Testis (tissue), 3 donors: Measurements from ENCODE around the gene EFNA3. TPM values are rescaled to one million over a fixed set of nuclear protein-coding genes. Genes with fewer than 3 reads are reported as not detected.

Experiments used
- DNase-seq: peaks from one replicate; pipeline ENCODE4 v3.0.0-alpha.2; 2019
- H3K27ac ChIP-seq, 2 donors: fragments of 200-600 bp; sonication (generic); one replicate each; pipeline ENCODE4 v1.5.1; 2019
- H3K27me3 ChIP-seq: fragments of 200-600 bp; sonication (generic); one replicate; pipeline ENCODE4 v1.5.1; 2019
- H3K36me3 ChIP-seq: fragments of 200-600 bp; sonication (generic); one replicate; pipeline ENCODE4 v1.5.1; 2017; ENCODE audit warnings: low read depth; ENCODE audit errors: missing control alignments
- H3K4me1 ChIP-seq: fragments of 200-600 bp; sonication (generic); one replicate; pipeline ENCODE4 v1.5.1; 2019
- H3K4me3 ChIP-seq, 2 donors: fragments of 200-600 bp; sonication (generic); one replicate each; pipeline ENCODE4 v1.5.1; 2017 to 2019
- H3K9me3 ChIP-seq: fragments of 200-600 bp; sonication (generic); one replicate; pipeline ENCODE4 v1.5.1; 2017
- POLR2A ChIP-seq: fragments of 450-650 bp; IDR thresholded peaks from one replicate; pipeline ENCODE4 v1.6.1; 2017; ENCODE audit warnings: antibody characterized with exemption, mild to moderate bottlenecking, moderate library complexity
- WGBS, 2 donors: methylation state at CpG; one replicate each; pipeline ENCODE4 v1.1.5; 2018; 5-methylcytosine and 5-hydroxymethylcytosine counted together
- intact Hi-C: fragments of 100-400 bp; cut with DNase I; formaldehyde crosslinking; loops from one replicate; pipeline ENCODE4 v1.15.1; 2023; ENCODE audit warnings: low total_unique reads
- polyA plus RNA-seq: library from polyadenylated mRNA; stranded (reverse); fragments of 350-450 nt; fragmentation: Illumina TruSeq; extraction: RNeasy Lipid Tissue Mini Kit (QIAGEN cat#74804); gene quantifications from one replicate; pipeline ENCODE4 v1.2.3, GENCODE V29; 2014; ENCODE audit warnings: low read depth, low replicate concordance; ENCODE audit not compliant: insufficient read depth
- total RNA-seq, 2 donors: library from RNA; depleted of rRNA; stranded (reverse); fragments of >200 nt; gene quantifications; one replicate each; pipeline ENCODE4 v1.2.3, GENCODE V29; 2016
- TF ChIP-seq, protein P1 (sequence below), 3 experiments: fragments of 450-650 bp in 2 of 3; fragments of 200-600 bp in 1 of 3; sonication (generic) in 1 of 3; IDR thresholded peaks; one replicate each; pipeline ENCODE4 v1.5.1; 2016 to 2019; ENCODE audit warnings: antibody characterized with exemption in 3 of 3, mild to moderate bottlenecking in 2 of 3, moderate library complexity in 1 of 3

The EFNA3 gene
- total and polyA plus RNA-seq, 3 donors from 2014 or later = 7.5 to 9.9 (median 7.7) TPM

DNA sequence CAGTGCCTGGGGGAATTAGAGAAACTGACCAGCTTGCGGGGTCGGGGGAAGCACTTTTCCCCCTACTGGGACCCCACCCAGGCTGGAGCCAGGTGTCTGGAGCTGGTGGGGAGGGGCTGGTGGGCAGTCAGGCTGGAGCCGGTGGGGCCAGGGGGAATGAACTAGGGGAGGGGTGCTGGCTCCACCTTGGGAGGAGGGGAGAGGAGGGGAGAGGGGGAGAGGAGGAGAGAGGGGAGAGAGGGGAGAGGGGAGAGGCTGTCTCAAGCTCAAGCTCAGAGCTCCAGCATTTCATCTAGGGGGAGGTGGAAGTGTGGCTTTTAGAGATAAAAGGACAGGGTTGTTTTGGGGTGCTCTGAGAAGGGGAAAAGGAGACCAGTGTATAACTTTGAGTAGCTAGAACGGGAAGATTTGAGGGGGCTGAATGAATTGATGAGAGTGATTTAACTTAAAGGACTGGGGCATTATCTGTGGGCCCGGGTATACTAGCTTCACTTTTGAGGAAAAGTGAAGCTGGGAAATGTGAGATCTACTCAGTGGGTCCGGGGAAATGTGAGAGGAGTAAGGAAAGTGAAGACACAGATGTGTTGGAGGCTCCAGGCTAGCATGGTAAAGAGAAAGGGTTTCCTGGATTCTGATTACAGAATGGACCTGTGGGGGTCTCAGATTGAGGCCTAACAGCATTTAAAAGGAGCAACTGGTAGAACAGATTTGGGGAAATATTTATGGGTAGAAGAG is 51.8 kb downstream of the EFNA3 start:
- Histone ChIP-seq H3K4me1 (peaks cover 42% of the 10 kb centered on the region), H3K4me3 (no peak overlapping the region), H3K27me3 (no peaks in the 10 kb centered on the region), H3K36me3 (no peaks in the 10 kb centered on the region), H3K27ac (no peak overlapping the region), H3K9me3 (no peaks in the 10 kb centered on the region)
- TF ChIP-seq, protein P1, sequence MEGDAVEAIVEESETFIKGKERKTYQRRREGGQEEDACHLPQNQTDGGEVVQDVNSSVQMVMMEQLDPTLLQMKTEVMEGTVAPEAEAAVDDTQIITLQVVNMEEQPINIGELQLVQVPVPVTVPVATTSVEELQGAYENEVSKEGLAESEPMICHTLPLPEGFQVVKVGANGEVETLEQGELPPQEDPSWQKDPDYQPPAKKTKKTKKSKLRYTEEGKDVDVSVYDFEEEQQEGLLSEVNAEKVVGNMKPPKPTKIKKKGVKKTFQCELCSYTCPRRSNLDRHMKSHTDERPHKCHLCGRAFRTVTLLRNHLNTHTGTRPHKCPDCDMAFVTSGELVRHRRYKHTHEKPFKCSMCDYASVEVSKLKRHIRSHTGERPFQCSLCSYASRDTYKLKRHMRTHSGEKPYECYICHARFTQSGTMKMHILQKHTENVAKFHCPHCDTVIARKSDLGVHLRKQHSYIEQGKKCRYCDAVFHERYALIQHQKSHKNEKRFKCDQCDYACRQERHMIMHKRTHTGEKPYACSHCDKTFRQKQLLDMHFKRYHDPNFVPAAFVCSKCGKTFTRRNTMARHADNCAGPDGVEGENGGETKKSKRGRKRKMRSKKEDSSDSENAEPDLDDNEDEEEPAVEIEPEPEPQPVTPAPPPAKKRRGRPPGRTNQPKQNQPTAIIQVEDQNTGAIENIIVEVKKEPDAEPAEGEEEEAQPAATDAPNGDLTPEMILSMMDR (IDR thresholded peaks at IDR 0.05) = no peak
- no peak for TF ChIP-seq POLR2A
- WGBS, 2 donors = 23 to 39% methylated on average over 5 to 6 of the region's 6 CpGs
- intact Hi-C loops = no loop called here
- DNase-seq = no peak

DNA sequence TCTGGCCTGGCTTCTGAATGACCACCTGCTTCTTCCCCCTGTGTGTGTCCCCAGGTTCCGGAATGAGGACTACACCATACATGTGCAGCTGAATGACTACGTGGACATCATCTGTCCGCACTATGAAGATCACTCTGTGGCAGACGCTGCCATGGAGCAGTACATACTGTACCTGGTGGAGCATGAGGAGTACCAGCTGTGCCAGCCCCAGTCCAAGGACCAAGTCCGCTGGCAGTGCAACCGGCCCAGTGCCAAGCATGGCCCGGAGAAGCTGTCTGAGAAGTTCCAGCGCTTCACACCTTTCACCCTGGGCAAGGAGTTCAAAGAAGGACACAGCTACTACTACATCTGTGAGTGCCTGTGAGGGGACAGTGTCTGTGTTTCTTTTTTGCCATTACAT is 52.6 kb downstream of the EFNA3 start:
- Histone ChIP-seq H3K4me1 (peaks cover 41% of the 10 kb centered on the region), H3K27ac (no peak overlapping the region), H3K27me3 (no peaks in the 10 kb centered on the region), H3K4me3 (no peak overlapping the region), H3K36me3 (no peaks in the 10 kb centered on the region), H3K9me3 (no peaks in the 10 kb centered on the region)
- intact Hi-C loops = no loop called here
- TF ChIP-seq, protein P1 (IDR thresholded peaks at IDR 0.05) = no peak
- no peak for TF ChIP-seq POLR2A
- DNase-seq = no peak
- WGBS, 2 donors = 88 to 90% methylated on average over 8 of the region's 8 CpGs

DNA sequence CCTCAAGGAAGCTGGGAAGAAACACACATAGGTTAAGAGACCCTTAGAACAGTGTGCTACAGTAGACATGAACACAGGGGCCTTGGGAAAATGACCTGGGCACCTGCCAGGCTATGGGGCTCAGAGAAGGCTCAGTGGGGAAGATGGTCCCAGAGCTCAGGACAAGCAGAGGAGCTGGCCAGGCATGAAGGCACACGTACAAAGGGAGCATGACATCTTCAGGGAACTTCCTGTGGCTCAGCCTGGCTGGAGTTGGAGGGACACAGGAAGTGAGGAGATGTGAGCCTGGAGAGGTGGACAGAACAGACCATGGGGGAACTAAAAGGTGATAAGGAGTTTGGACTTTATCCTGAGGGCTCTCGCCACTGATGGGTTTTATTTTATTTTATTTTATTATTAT is 53.2 kb downstream of the EFNA3 start:
- WGBS, 2 donors = 68 to 73% methylated on average over 2 of the region's 2 CpGs
- no peaks in the 10 kb centered on the region for H3K27me3 ChIP-seq
- no peak for TF ChIP-seq POLR2A
- TF ChIP-seq, protein P1 (IDR thresholded peaks at IDR 0.05) = no peak
- no peaks in the 10 kb centered on the region for H3K9me3 ChIP-seq
- no peak overlapping the region for H3K27ac ChIP-seq
- no peaks in the 10 kb centered on the region for H3K36me3 ChIP-seq
- no peak overlapping the region for H3K4me3 ChIP-seq
- H3K4me1 ChIP-seq = peaks cover 38% of the 10 kb centered on the region
- DNase-seq = no peak
- intact Hi-C loops = no loop called here

DNA sequence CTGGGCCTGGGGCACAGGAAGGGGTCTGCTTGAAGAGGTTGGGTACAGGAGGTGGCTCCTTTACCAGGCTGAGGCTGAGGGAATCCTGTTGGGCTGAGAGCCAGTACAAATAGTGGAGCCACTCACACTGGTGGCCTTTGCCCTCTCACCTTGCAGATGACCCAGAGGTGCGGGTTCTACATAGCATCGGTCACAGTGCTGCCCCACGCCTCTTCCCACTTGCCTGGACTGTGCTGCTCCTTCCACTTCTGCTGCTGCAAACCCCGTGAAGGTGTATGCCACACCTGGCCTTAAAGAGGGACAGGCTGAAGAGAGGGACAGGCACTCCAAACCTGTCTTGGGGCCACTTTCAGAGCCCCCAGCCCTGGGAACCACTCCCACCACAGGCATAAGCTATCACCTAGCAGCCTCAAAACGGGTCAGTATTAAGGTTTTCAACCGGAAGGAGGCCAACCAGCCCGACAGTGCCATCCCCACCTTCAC is 55.2 kb downstream of the EFNA3 start:
- Histone ChIP-seq H3K4me1 (peaks cover 29% of the 10 kb centered on the region), H3K36me3 (no peaks in the 10 kb centered on the region), H3K27me3 (no peaks in the 10 kb centered on the region), H3K4me3 (no peak overlapping the region), H3K9me3 (no peaks in the 10 kb centered on the region), H3K27ac (no peak overlapping the region)
- intact Hi-C loops = no loop called here
- 80 to 84% methylated on average over 7 of the region's 7 CpGs for WGBS, 2 donors
- no peak for DNase-seq
- no peak for TF ChIP-seq POLR2A
- TF ChIP-seq, protein P1 (IDR thresholded peaks at IDR 0.05) = no peak

DNA sequence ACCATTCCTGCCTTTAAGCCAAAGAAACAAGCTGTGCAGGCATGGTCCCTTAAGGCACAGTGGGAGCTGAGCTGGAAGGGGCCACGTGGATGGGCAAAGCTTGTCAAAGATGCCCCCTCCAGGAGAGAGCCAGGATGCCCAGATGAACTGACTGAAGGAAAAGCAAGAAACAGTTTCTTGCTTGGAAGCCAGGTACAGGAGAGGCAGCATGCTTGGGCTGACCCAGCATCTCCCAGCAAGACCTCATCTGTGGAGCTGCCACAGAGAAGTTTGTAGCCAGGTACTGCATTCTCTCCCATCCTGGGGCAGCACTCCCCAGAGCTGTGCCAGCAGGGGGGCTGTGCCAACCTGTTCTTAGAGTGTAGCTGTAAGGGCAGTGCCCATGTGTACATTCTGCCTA is 55.7 kb downstream of the EFNA3 start:
- Histone ChIP-seq H3K4me1 (peaks cover 26% of the 10 kb centered on the region), H3K4me3 (no peak overlapping the region), H3K27me3 (no peaks in the 10 kb centered on the region), H3K27ac (peak overlapping the region; percentile 95 to 96), H3K36me3 (no peaks in the 10 kb centered on the region), H3K9me3 (no peaks in the 10 kb centered on the region)
- TF ChIP-seq POLR2A = no peak
- TF ChIP-seq, protein P1 (IDR thresholded peaks at IDR 0.05) = no peak
- no peak for DNase-seq
- intact Hi-C loops = no loop called here
- WGBS, 2 donors = 18 to 29% methylated on average over 1 of the region's 1 CpG
